HG03196 (cell line): ENCODE measurements around the gene DIO2.

Source experiments
- ATAC-seq: cut with Tn5 transposase; IDR thresholded peaks from one replicate; pipeline ENCODE4 v1.9.1; 2021; ENCODE audit not compliant: unreplicated experiment

DIO2 gene

DNA sequence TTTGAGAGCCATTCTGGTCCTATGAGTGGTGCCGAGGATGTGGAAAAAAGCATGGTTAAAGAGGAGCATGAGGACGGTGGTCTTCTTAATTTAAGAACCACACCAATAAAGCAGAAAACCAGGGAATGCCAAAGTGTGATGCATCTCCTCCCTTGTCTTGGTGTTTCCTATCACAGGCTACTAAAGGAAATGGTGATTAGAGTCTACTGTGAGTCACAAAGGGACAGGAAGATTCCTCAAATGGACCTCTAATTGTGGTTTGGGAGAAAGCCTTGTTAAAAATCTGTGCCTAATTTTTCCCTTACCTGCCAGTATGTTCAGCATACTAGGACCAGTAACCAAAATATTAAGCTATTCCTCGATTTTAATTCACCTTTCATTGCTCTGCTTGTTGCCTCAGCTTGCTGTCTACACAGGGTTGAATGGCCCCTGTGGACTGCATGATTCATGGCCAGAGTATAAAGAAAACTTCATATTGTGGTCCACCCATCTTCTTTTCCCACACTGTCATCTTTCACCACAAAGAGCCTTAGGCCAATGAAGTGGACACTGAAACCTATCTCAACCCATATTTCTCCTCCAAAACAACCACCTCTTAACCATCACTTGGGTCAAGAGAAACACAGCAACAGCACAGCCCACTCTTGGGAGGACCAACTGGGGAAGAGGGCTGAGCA is 38.8 kb downstream of the DIO2 start:
- ATAC-seq: no peak

DNA sequence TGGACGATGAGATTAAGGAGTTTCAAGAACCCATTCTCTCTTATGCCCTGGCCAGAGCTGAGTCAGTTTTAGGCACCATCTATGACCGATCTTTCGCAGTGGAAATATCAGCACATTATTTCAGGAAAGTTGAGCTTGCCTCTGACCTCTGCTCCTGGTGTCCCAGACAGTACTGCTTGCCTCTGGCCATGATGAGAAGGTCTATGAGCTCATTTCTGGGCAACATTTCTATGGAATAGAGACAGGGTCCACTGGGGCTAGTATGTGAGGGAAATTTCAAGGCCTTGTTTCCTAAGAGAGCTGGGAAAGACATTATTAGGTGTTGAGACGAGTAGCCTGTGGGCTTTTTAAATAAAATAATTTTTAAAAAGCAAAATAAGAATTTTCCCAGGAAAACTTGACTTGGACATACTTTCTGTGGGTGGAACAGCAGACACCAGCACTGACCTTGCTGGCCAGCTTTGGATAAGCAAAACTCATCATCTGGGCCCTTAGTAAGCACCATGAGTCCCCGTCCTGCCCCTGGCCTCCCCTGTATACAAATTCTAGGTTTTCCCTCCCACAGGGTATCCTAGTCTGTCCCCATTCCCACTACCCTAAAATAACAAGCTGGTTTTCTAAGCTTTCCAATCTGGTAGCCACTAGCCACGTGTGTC is 43.4 kb downstream of the DIO2 start:
- no peak for ATAC-seq

DNA sequence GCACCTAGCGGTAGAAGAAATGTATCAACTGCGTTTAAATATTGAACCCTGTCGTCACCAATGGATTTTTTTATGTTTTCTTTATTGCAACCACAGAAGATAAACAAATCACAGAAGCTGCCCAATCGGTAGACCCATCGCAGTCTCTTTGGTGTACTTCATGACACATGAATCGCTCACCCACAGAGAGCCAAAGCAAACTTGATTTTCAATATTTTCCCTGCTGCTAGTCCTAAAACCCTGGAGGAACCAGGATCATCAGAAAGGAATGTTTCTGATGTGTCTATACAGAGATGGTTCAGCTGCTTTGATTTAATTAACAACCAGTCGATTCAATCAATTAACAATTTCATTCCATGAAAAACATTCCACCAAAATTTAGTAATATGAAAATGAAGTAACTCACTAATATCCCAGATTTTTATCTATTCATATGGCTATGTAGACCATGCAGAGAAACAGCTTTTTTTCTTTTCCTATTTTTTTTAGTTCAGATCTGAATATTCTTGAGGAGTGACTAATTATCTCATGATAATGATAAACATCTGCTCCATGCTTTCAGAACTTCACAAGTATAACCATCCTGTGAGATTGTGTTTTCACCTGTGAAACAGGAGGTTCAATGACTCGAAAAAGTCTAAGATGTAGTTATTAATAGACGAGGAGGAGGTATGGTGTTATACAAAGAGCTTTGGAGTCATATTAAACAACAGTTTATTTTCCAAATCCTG is 46.1 kb downstream of the DIO2 start:
- ATAC-seq: no peak

DNA sequence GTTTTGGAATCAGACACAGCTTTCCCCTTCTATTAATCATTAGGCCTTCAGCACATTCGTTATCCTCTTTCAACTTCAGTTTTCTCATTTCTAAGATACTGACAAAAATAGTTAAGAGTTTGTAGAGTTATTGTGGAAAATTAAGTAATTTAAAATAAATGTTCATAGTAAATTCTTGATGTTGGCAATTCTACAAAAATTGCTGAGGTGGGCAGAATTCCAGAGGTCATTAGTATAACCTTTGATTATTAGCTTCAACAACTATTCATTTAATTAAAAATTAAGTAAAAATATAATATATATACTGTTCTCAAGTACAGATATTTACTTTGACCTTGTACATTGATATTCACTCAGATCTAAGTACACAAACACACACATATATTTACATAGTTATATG is 58.5 kb downstream of the DIO2 start:
- no peak for ATAC-seq

DNA sequence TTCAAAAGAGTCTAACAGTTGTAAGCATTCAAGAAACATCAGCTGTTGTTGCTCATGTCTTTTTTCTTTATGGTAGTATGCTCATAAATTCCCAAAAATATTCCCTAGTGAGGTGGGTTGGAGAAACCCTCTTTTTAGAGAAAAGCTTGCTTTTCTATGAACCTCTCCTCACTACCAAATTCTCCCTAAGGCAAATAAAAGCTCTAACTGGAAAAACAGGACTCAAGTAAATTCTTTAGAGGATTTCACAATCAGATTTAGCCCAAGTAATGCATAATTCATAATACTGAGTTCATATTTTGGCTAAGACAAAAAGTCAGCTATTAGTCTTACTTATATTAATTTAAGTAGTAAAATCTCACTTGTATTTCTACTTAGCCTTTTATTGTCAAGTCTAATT is 59.1 kb downstream of the DIO2 start:
- ATAC-seq: no peak

DNA sequence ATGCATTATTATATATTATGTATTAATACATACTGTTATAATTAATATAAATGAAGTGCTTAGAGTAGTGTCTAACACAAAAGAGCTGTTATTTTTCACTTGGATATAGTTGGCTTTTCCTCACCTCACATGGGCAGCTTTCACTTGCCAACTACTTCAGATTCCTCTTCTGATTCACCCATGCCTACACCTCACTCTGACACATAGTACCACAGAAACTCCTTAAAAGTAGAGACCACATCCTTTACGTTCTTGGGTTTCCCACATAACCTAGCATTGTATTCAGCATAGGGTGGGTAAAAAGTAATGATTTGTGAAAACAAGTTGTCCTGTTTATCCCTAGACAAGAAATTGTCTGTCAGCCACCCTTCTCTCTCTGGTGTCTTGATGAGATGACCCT is 61.0 kb downstream of the DIO2 start:
- ATAC-seq: no peak
